ENCODE measurements around the gene ALDH1B1.
"Not testable (repeated sequence)": the region's sequence is repeated elsewhere in the genome, so short reads cannot be mapped to it uniquely, and the experiment has no call there.

Gene ALDH1B1

DNA sequence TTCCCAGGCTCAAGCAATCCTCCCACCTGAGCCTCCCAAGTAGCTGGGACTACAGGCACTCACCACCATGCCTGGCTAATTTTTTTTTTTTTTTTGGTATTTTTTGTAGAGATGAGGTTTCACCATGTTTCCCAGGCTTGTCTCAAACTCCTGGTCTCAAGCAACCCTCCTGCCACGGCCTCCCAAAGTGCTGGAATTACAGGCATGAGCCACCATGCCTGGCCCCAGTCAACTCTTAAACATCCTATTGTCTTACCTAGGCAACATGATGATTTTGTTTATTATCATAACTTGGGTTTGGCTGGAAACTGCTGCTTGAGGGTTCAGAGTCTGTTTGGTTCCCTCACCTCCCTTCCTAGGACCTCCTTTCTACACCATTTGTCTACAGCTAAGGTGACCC lies 6.7 kb downstream of the ALDH1B1 start:
- ATAC-seq (replicated peaks); H3K27ac Mint-ChIP-seq; DNase-seq; H3K36me3 Mint-ChIP-seq (ENCODE audit: insufficient read depth); H3K4me3 Mint-ChIP-seq; H3K4me1 Mint-ChIP-seq (ENCODE audit: low read depth in 2 of 2); H3K9me3 Mint-ChIP-seq: not testable (repeated sequence)
- peaks cover 10 to 33% of the 10 kb centered on the region in 2 donors for H3K27me3 Mint-ChIP-seq

DNA sequence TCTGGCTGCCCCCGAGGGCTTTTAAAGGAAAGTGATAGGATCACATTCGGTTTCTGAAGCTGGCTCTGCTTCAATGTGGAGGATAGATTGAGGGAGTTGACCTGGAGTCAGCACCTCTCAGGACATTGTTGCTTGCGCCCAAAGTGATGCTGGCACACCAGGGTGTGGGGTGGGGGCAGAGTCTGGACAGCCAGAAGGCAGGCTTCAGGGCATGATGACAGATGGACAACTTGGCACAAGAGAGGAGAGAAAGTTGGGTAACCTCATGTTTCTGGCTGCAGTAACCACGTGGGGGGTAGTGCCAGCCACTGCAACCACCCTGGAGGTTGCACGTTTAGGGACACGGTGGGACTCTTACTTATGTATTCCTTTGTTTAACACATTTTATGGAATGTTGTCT lies 9.5 kb downstream of the ALDH1B1 start:
- Mint-ChIP-seq H3K4me1 (ENCODE audit: low read depth in 2 of 2) (peaks cover 3 to 5% of the 10 kb centered on the region in 2 donors), H3K36me3 (ENCODE audit: insufficient read depth) (peaks cover 2% of the 10 kb centered on the region), H3K9me3 (no peaks in the 10 kb centered on the region), H3K27ac (no peak overlapping the region), H3K4me3 (no peak overlapping the region), H3K27me3 (peaks cover 26 to 55% of the 10 kb centered on the region in 2 donors)
- DNase-seq (no peak), ATAC-seq (replicated peaks) (no peak)

GRCh38 chr9:38404314-38404713 lies 11.8 kb downstream of the ALDH1B1 start:
- Mint-ChIP-seq H3K27me3 (peaks cover 26 to 62% of the 10 kb centered on the region in 2 donors), H3K27ac (no peak overlapping the region), H3K4me1 (ENCODE audit: low read depth in 2 of 2) (peaks cover 0 to 1% of the 10 kb centered on the region in 2 donors), H3K9me3 (no peaks in the 10 kb centered on the region), H3K36me3 (ENCODE audit: insufficient read depth) (no peaks in the 10 kb centered on the region), H3K4me3 (no peak overlapping the region)
- ATAC-seq (replicated peaks) (no peak), DNase-seq (no peak)

- DNase-seq (no peak), ATAC-seq (replicated peaks) (no peak)
- Mint-ChIP-seq H3K27me3 (peaks cover 26 to 62% of the 10 kb centered on the region in 2 donors), H3K4me3 (no peak overlapping the region), H3K9me3 (no peaks in the 10 kb centered on the region), H3K27ac (no peak overlapping the region), H3K4me1 (ENCODE audit: low read depth in 2 of 2) (peaks cover 0 to under 1% of the 10 kb centered on the region in 2 donors), H3K36me3 (ENCODE audit: insufficient read depth) (no peaks in the 10 kb centered on the region)
Measured at GRCh38 chr9:38405785-38406184, 13.3 kb downstream of the ALDH1B1 start.

- Mint-ChIP-seq H3K4me1 (ENCODE audit: low read depth in 2 of 2) (no peaks in the 10 kb centered on the region), H3K4me3 (no peak overlapping the region), H3K27ac (no peak overlapping the region), H3K27me3 (peaks cover 33 to 58% of the 10 kb centered on the region in 2 donors), H3K36me3 (ENCODE audit: insufficient read depth) (no peaks in the 10 kb centered on the region), H3K9me3 (no peaks in the 10 kb centered on the region)
- ATAC-seq (replicated peaks) (no peak), DNase-seq (no peak)
Measured at GRCh38 chr9:38406476-38407186, 14.1 kb downstream of the ALDH1B1 start.

- no peak overlapping the region for H3K27ac Mint-ChIP-seq
- no peak for DNase-seq
- H3K4me1 Mint-ChIP-seq (ENCODE audit: low read depth in 2 of 2): no peaks in the 10 kb centered on the region
- ATAC-seq (replicated peaks): no peak
- H3K27me3 Mint-ChIP-seq: peaks cover 47 to 58% of the 10 kb centered on the region in 2 donors
- H3K4me3 Mint-ChIP-seq: no peak overlapping the region
- no peaks in the 10 kb centered on the region for H3K9me3 Mint-ChIP-seq
- no peaks in the 10 kb centered on the region for H3K36me3 Mint-ChIP-seq (ENCODE audit: insufficient read depth)
Measured at GRCh38 chr9:38408719-38409118, 16.2 kb downstream of the ALDH1B1 start.

DNA sequence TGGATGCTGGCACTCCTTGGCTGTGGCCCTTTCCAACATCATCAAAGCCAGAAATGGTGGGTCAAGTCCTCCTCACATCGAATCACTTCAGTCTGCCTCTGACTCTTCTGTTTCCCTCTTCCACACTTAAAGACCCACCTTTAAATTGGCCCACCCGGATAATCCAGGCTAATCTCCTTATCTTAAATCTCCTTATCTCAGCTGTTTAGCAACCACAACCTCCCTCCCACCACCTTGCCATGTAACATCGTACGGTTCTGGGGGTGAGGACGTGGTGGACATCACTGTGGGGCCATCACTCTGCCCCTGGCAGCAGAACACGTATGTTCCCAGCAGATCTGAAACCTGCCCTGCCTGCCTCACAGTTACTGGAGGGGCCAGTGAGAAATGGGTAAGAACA lies 20.2 kb downstream of the ALDH1B1 start:
- H3K4me1 Mint-ChIP-seq (ENCODE audit: low read depth in 2 of 2): no peaks in the 10 kb centered on the region
- peak overlapping the region in 1 of 2 donors; percentile 7 for H3K27ac Mint-ChIP-seq
- H3K27me3 Mint-ChIP-seq: peaks cover 39 to 57% of the 10 kb centered on the region in 2 donors

DNA sequence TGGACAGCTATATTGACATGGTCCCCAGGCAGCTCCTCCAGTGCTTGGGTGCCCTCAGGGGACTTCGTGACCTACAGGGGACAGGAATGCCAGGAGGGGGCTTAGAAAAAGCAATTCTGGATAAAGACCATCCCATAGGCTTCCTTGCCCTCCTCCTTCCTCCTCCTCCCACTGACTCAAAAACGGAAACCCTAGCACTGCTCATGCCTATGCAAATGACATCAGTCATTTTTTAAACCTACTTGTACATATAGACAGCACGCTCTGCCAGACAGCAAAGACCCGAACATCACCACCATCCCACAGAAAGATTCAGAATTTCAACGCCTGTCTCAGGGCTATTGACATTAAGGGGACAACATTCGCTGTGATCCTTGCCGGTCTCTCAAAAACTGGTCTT lies 20.8 kb downstream of the ALDH1B1 start:
- no peak overlapping the region for H3K4me3 Mint-ChIP-seq
- H3K4me1 Mint-ChIP-seq (ENCODE audit: low read depth in 2 of 2): no peaks in the 10 kb centered on the region
- H3K27me3 Mint-ChIP-seq: peaks cover 39 to 57% of the 10 kb centered on the region in 2 donors

More for the DNA sequence above, 20.2 kb downstream of the ALDH1B1 start:
- DNase-seq (no peak), ATAC-seq (replicated peaks) (no peak)
- Mint-ChIP-seq H3K36me3 (ENCODE audit: insufficient read depth) (no peaks in the 10 kb centered on the region), H3K4me3 (no peak overlapping the region), H3K9me3 (no peaks in the 10 kb centered on the region)

GRCh38 chr9:38414040-38414723 lies 21.7 kb downstream of the ALDH1B1 start:
- Mint-ChIP-seq H3K9me3 (no peaks in the 10 kb centered on the region), H3K4me3 (no peak overlapping the region), H3K27me3 (peaks cover 39 to 59% of the 10 kb centered on the region in 2 donors), H3K27ac (no peak overlapping the region), H3K4me1 (ENCODE audit: low read depth in 2 of 2) (no peaks in the 10 kb centered on the region), H3K36me3 (ENCODE audit: insufficient read depth) (no peaks in the 10 kb centered on the region)
- ATAC-seq (replicated peaks): no peak
- no peak for DNase-seq

More for the DNA sequence above, 20.8 kb downstream of the ALDH1B1 start:
- H3K9me3 Mint-ChIP-seq: no peaks in the 10 kb centered on the region
- H3K36me3 Mint-ChIP-seq (ENCODE audit: insufficient read depth): no peaks in the 10 kb centered on the region
- no peak for DNase-seq
- ATAC-seq (replicated peaks): no peak
- no peak overlapping the region for H3K27ac Mint-ChIP-seq

DNA sequence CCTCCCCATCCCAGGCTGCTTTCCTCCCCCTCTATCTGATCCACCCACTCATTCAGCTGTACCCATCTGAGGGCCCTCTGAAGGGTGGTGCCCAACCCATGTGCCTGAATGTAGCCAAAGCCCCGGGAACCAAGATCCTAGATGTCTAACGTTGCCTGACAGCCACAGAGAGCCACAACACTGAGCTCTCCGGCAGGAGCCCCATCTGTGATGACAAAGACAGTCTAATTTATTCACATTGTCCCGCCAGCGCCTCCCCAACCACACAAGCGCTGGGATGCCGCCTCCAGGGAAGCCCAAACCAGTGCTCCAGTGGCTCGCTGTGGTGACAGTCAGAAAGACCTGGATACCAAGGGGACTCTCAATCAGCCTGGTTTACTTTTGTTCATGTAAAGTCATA lies 23.4 kb downstream of the ALDH1B1 start:
- H3K36me3 Mint-ChIP-seq (ENCODE audit: insufficient read depth): no peaks in the 10 kb centered on the region
- no peak overlapping the region for H3K27ac Mint-ChIP-seq
- H3K4me3 Mint-ChIP-seq: no peak overlapping the region
- DNase-seq (no peak), ATAC-seq (replicated peaks) (no peak)
- no peaks in the 10 kb centered on the region for H3K4me1 Mint-ChIP-seq (ENCODE audit: low read depth in 2 of 2)
- H3K9me3 Mint-ChIP-seq: no peaks in the 10 kb centered on the region
- peaks cover 50 to 76% of the 10 kb centered on the region in 2 donors for H3K27me3 Mint-ChIP-seq

DNA sequence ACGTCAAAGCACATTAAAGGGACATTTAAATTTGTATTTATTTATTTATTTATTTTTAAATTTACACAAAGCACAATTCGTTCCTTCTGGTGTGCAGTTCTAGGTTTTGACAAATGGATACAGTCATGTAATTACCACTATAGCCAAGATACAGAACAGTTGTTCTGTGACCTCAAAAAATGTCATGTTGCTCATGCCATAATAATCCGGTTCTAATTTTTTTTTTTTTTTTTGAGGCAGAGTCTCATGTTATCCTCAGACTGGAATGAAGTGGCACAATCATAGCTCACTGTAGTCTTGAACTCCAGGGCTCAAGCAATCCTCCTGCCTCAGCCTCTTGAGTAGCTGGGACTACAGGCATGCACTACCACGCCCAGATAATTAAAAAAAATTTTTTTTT lies 24.0 kb downstream of the ALDH1B1 start:
- Mint-ChIP-seq H3K4me1 (ENCODE audit: low read depth in 2 of 2) (no peaks in the 10 kb centered on the region), H3K27ac (no peak overlapping the region), H3K4me3 (no peak overlapping the region), H3K9me3 (no peaks in the 10 kb centered on the region), H3K36me3 (ENCODE audit: insufficient read depth) (no peaks in the 10 kb centered on the region), H3K27me3 (peaks cover 50 to 79% of the 10 kb centered on the region in 2 donors)
- no peak for ATAC-seq (replicated peaks)
- no peak for DNase-seq

DNA sequence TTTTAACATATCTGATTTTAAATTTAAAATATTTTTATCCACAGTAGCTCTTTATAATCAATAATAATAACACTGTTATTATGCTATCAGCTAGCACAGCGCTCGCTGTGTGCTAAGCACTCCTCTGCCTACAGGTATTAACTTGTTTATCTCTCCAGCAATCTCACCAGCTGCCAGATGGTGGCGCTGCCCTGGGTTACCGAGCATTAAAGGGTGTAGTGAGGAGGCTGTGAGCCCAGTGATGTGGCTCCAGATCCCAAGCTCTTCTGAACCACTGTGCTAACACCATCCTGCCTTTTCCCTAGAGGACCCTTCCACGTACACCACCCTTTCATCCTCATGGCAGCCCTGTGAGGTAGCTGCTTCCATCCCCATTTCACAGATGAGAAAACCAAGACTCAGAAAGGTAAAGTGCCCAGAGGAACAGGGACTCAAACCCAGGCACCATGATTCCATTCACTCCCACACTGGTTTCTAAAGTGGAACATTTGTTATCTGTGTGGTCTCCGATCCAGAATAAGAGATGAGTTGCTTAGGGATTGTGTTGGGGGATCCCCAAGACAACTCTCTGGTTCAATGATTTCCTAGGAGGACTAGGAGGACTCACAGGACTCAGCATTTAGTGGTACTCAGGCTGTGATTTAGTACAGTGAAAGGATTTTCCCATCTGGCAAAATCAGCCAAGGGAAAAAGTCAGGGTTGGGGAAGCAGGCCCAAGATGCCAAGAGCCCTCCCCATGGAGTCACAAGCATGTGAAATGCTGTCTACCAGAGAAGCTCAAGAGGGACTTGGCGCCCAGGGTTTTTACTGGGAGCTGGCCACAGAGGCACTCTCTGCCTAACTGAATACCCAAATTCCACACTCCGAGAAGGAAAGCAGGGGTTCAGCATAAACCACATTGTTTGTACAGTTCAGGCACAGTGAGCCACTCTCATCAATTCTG lies 24.8 kb downstream of the ALDH1B1 start:
- peaks cover 50 to 79% of the 10 kb centered on the region in 2 donors for H3K27me3 Mint-ChIP-seq
- DNase-seq: peak in 2 of 3 experiments; percentile 15 to 20
- no peaks in the 10 kb centered on the region for H3K4me1 Mint-ChIP-seq (ENCODE audit: low read depth in 2 of 2)
- H3K27ac Mint-ChIP-seq: no peak overlapping the region
- H3K36me3 Mint-ChIP-seq (ENCODE audit: insufficient read depth): no peaks in the 10 kb centered on the region
- ATAC-seq (replicated peaks): peak; percentile 26
- no peaks in the 10 kb centered on the region for H3K9me3 Mint-ChIP-seq
- H3K4me3 Mint-ChIP-seq: no peak overlapping the region

DNA sequence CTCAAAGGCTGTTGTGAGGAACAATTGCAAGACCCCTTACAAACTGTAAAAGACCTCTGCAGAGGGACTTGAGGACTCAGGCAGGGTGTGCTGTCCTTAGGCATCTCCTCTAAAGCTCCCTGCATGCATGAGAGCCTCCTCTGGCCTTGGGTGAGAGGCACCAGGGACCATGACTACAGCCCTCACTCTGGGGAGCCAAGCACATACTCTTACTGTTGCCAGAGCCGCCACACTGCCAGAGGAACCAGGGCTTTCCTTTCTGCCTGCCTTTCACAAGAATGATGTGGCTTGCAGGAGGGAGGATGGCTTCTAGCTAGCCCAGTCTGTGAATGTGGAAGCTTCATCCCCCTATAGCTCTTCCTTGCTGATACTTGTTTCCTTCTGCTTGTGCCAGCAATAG lies 25.9 kb downstream of the ALDH1B1 start:
- no peak for ATAC-seq (replicated peaks)
- Mint-ChIP-seq H3K4me1 (ENCODE audit: low read depth in 2 of 2) (peaks cover 0 to under 1% of the 10 kb centered on the region in 2 donors), H3K4me3 (no peak overlapping the region), H3K9me3 (no peaks in the 10 kb centered on the region), H3K27ac (peak overlapping the region in 1 of 2 donors; percentile 35), H3K27me3 (peaks cover 50 to 79% of the 10 kb centered on the region in 2 donors), H3K36me3 (ENCODE audit: insufficient read depth) (no peaks in the 10 kb centered on the region)
- DNase-seq: no peak
